Parathyroid adenoma (tissue), 2 donors: ENCODE results near the gene MOGAT1.

ENCODE experiments used
- H2AFZ ChIP-seq: fragments of 300-600 bp; sonication (generic); one replicate; pipeline ENCODE4 v1.7.0; 2017; ENCODE audit warnings: antibody characterized with exemption, mild to moderate bottlenecking
- H3K27ac ChIP-seq: fragments of 300-600 bp; sonication (generic); one replicate; pipeline ENCODE4 v1.7.0; 2017
- H3K27me3 ChIP-seq: fragments of 300-600 bp; sonication (generic); one replicate; pipeline ENCODE4 v1.7.0; 2017; ENCODE audit warnings: low read length; ENCODE audit not compliant: control insufficient read depth, insufficient read depth
- H3K36me3 ChIP-seq: fragments of 300-600 bp; sonication (generic); one replicate; pipeline ENCODE4 v1.7.0; 2017; ENCODE audit warnings: low read length; ENCODE audit not compliant: control insufficient read depth, insufficient read depth
- H3K4me1 ChIP-seq: fragments of 300-600 bp; sonication (generic); one replicate; pipeline ENCODE4 v1.7.0; 2017; ENCODE audit warnings: control low read depth
- H3K4me2 ChIP-seq: fragments of 300-600 bp; sonication (generic); one replicate; pipeline ENCODE4 v1.7.0; 2017; ENCODE audit warnings: low read length
- H3K4me3 ChIP-seq: fragments of 300-600 bp; sonication (generic); one replicate; pipeline ENCODE4 v1.7.0; 2017; ENCODE audit warnings: low read depth, low read length
- H3K79me2 ChIP-seq: fragments of 300-600 bp; sonication (generic); one replicate; pipeline ENCODE4 v1.7.0; 2017; ENCODE audit warnings: control low read depth
- H3K9ac ChIP-seq: fragments of 300-600 bp; sonication (generic); one replicate; pipeline ENCODE4 v1.7.0; 2017; ENCODE audit warnings: mild to moderate bottlenecking
- H3K9me3 ChIP-seq: fragments of 300-600 bp; sonication (generic); one replicate; pipeline ENCODE4 v1.7.0; 2017; ENCODE audit warnings: low read length; ENCODE audit not compliant: control insufficient read depth
- CTCF ChIP-seq: fragments of 300-600 bp; sonication (generic); IDR thresholded peaks from one replicate; pipeline ENCODE4 v1.7.0; 2017; ENCODE audit warnings: antibody characterized with exemption, mild to moderate bottlenecking
- donor health status: primary hyperparathyroidism.

The MOGAT1 gene

DNA sequence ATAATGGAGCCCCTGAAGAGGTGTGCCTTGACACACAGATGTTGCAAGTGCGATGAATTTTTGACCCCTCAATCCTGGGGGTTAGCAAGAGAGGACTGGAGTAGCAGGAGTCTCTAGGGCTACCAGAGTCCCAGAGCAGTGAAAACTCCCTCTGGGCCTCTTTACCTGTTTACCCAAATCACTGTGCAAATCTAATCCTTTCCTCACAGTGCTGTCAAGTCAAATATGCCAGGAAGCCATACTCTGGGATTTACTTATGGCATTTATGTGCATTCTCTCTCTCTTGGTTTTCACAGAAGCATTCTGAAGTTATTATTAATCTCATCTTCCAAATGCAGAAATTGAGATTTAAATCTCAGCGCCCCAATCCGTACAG is 62.0 kb downstream of the MOGAT1 start:
- Histone ChIP-seq H3K9me3 (no peaks in the 10 kb centered on the region), H3K27me3 (no peaks in the 10 kb centered on the region), H3K27ac (no peak overlapping the region), H3K79me2 (no peaks in the 10 kb centered on the region), H3K4me2 (no peak overlapping the region), H3K9ac (no peak overlapping the region), H3K4me3 (no peak overlapping the region), H3K4me1 (no peaks in the 10 kb centered on the region), H3K36me3 (no peaks in the 10 kb centered on the region), H2AFZ (no peak overlapping the region)
- no peak for TF ChIP-seq CTCF

DNA sequence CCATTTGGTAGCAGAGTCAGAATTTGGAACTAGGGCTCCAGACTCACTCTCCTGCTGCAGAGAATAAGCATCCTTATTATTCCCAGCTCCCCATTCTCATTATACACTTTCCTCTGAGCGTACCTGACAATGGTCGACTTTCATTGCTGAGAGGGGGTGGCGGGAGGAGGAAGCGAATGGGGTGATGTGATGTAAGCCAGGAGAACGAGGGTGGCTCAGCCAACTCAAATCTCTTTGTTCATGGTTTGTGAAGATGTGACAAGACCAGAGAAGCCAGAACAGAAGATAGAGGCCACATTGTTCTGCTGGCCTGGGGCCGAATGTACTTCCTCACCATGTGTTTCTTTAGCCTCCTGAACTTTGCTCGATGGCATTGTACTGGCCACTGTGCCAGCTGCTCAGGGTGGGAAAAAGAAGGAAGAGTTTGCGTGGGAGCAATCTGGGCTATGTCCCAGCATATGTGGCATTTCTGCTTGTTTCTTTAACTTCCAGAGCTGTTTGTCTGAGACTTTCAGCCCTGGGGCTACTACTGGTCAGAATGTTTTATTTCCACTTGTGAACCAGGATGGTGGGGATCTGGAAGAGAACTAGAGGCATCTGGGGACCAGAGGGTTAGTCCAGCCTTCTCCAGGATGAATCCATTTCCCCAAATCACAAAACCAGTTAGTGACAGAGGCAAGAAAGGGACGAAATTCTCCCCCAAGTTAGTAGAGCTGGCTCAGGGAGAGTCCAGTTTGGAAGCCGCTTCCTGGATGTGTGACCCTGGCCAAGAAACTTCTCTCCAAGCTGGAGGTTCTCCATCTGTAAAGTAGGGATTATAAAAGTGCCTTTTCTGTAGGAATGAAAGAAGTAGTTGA is 62.6 kb downstream of the MOGAT1 start:
- H3K27ac ChIP-seq: no peak overlapping the region
- no peak overlapping the region for H2AFZ ChIP-seq
- no peaks in the 10 kb centered on the region for H3K36me3 ChIP-seq
- H3K79me2 ChIP-seq: no peaks in the 10 kb centered on the region
- H3K9ac ChIP-seq: no peak overlapping the region
- TF ChIP-seq CTCF: no peak
- no peak overlapping the region for H3K4me2 ChIP-seq
- no peak overlapping the region for H3K4me3 ChIP-seq
- H3K9me3 ChIP-seq: no peaks in the 10 kb centered on the region
- H3K4me1 ChIP-seq: no peaks in the 10 kb centered on the region
- H3K27me3 ChIP-seq: no peaks in the 10 kb centered on the region

DNA sequence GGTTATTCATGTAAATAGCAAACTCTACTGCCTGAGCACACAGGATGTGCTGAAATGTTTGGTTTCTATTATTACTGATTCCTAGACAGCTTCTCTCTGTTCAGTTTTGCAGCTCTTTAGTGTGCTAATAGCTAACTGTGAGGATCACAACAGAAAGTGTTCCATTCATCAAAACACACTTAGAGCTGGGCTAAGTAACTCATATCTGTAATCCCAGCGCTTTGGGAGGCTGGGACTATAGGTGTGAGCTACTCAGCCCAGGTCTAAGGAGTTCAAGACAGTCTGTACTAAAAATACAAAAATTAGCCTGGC is 63.2 kb downstream of the MOGAT1 start:
- H3K4me3 ChIP-seq: no peak overlapping the region
- H3K79me2 ChIP-seq: no peaks in the 10 kb centered on the region
- H3K27ac ChIP-seq: no peak overlapping the region
- H3K4me2 ChIP-seq: no peak overlapping the region
- no peak overlapping the region for H3K9ac ChIP-seq
- no peaks in the 10 kb centered on the region for H3K9me3 ChIP-seq
- no peaks in the 10 kb centered on the region for H3K4me1 ChIP-seq
- no peaks in the 10 kb centered on the region for H3K36me3 ChIP-seq
- H3K27me3 ChIP-seq: no peaks in the 10 kb centered on the region
- H2AFZ ChIP-seq: no peak overlapping the region
- no peak for TF ChIP-seq CTCF

- no peak overlapping the region for H2AFZ ChIP-seq
- no peaks in the 10 kb centered on the region for H3K79me2 ChIP-seq
- no peak overlapping the region for H3K4me3 ChIP-seq
- no peaks in the 10 kb centered on the region for H3K27me3 ChIP-seq
- H3K9me3 ChIP-seq: no peaks in the 10 kb centered on the region
- no peak overlapping the region for H3K4me2 ChIP-seq
- H3K4me1 ChIP-seq: no peaks in the 10 kb centered on the region
- no peaks in the 10 kb centered on the region for H3K36me3 ChIP-seq
- no peak overlapping the region for H3K9ac ChIP-seq
- no peak for TF ChIP-seq CTCF
- no peak overlapping the region for H3K27ac ChIP-seq
Observed at GRCh38 chr2:222736301-222736700, 64.8 kb downstream of the MOGAT1 start.

- Histone ChIP-seq H3K4me3 (no peak overlapping the region), H3K27ac (no peak overlapping the region), H3K27me3 (no peaks in the 10 kb centered on the region), H3K4me2 (no peak overlapping the region), H3K79me2 (no peaks in the 10 kb centered on the region), H3K36me3 (no peaks in the 10 kb centered on the region), H3K4me1 (no peaks in the 10 kb centered on the region), H3K9ac (no peak overlapping the region), H2AFZ (no peak overlapping the region), H3K9me3 (no peaks in the 10 kb centered on the region)
- no peak for TF ChIP-seq CTCF
Observed at GRCh38 chr2:222736924-222737323, 65.5 kb downstream of the MOGAT1 start.
